Raji (cell line): ENCODE data around the gene POU3F1.

Source experiments
- POLR2A ChIP-seq: IDR thresholded peaks from 2 replicates; pipeline ENCODE4 v1.6.1; 2011; ENCODE audit warnings: low read depth, low read length, control low read depth; ENCODE audit not compliant: insufficient read depth

The POU3F1 gene

GRCh38 chr1:38077523-38078147 lies 31.0 kb upstream of the POU3F1 start:
- TF ChIP-seq POLR2A, result no peak

- no peak for TF ChIP-seq POLR2A
Observed at GRCh38 chr1:38076455-38076854, 29.9 kb upstream of the POU3F1 start.

GRCh38 chr1:38076038-38076437 lies 29.4 kb upstream of the POU3F1 start:
- TF ChIP-seq POLR2A, result no peak

- TF ChIP-seq POLR2A, result no peak
Observed at GRCh38 chr1:38075191-38075590, 28.6 kb upstream of the POU3F1 start.

GRCh38 chr1:38074302-38074677 lies 27.7 kb upstream of the POU3F1 start:
- TF ChIP-seq POLR2A, result no peak

- TF ChIP-seq POLR2A, result no peak
Observed at GRCh38 chr1:38073534-38074301, 27.1 kb upstream of the POU3F1 start.

- no peak for TF ChIP-seq POLR2A
Observed at GRCh38 chr1:38072858-38073257, 26.3 kb upstream of the POU3F1 start.

- TF ChIP-seq POLR2A, result no peak
Observed at GRCh38 chr1:38071312-38072256, 25.0 kb upstream of the POU3F1 start.

GRCh38 chr1:38068980-38069340 lies 22.4 kb upstream of the POU3F1 start:
- TF ChIP-seq POLR2A, result no peak

GRCh38 chr1:38068220-38068979 lies 21.8 kb upstream of the POU3F1 start:
- TF ChIP-seq POLR2A, result no peak

GRCh38 chr1:38064197-38064903 lies 17.8 kb upstream of the POU3F1 start:
- no peak for TF ChIP-seq POLR2A

GRCh38 chr1:38063616-38064015 lies 17.0 kb upstream of the POU3F1 start:
- no peak for TF ChIP-seq POLR2A

- peak; percentile 51; the same call in 1 of the 2 replicates for TF ChIP-seq POLR2A
Observed at GRCh38 chr1:38062361-38063288, 16.0 kb upstream of the POU3F1 start.
